NCI-H146 treated with DMSO at 0.1 percent for 48 hours (cell line): ENCODE data around the gene EEF2KMT.

ENCODE experiments used
- DNase-seq: peaks from one replicate; lab custom pipeline; 2025; ENCODE audit not compliant: unreplicated experiment; lab: John Stamatoyannopoulos, UW

Gene EEF2KMT

GRCh38 chr16:5044011-5044540 is 53.5 kb downstream of the EEF2KMT start:
- no peak for DNase-seq

- DNase-seq, result no peak
Measured at GRCh38 chr16:5042574-5043171, 54.9 kb downstream of the EEF2KMT start.

GRCh38 chr16:5041600-5042133 is 55.9 kb downstream of the EEF2KMT start:
- DNase-seq, result no peak

GRCh38 chr16:5040451-5040850 is 57.1 kb downstream of the EEF2KMT start:
- no peak for DNase-seq

- no peak for DNase-seq
Measured at GRCh38 chr16:5036228-5037156, 61.1 kb downstream of the EEF2KMT start.

- DNase-seq, result no peak
Measured at GRCh38 chr16:5035909-5036227, 61.7 kb downstream of the EEF2KMT start.
